IMR-90 (cell line): ENCODE data around the gene GRIA4. TPM values are rescaled to one million over a fixed set of nuclear protein-coding genes. Genes with fewer than 3 reads are reported as not detected.

Experiments
- ATAC-seq: fragments of 200-7000 bp; cut with Tn5 transposase; 2 replicates; pipeline ENCODE4 v1.9.1; 2020; ENCODE audit warnings: low read depth, mild to moderate bottlenecking, moderate library complexity
- BruUV-seq: library from RNA; stranded (reverse); fragments of 400-500 nt; replicated peaks from 2 replicates; lab custom pipeline; 2021; lab: Mats Ljungman, UMichigan
- CTCF ChIA-PET: fragments of 300-600 bp; formaldehyde crosslinking; extraction: SDS; loops from one replicate; lab custom pipeline; 2021; ENCODE audit warnings: antibody characterized with exemption; lab: Yijun Ruan, JAX
- POLR2A ChIA-PET: fragments of 300-600 bp; sonication (Branson Sonifier 250); formaldehyde crosslinking; loops from one replicate; lab custom pipeline; 2022; ENCODE audit warnings: antibody characterized with exemption; ENCODE audit not compliant: unreplicated experiment; lab: Charles Lee
- DNase-seq: peaks from one replicate; pipeline ENCODE4 v3.0.0; 2013
- H2AFZ ChIP-seq: replicated peaks from 2 replicates; pipeline ENCODE3; 2013; ENCODE audit warnings: low read length, mild to moderate bottlenecking; ENCODE audit not compliant: poor library complexity
- H2AK5ac ChIP-seq: 2 replicates; pipeline ENCODE4 v1.6.1; 2013; ENCODE audit warnings: low read depth, low read length, inconsistent platforms
- H2AK9ac ChIP-seq: replicated peaks from 2 replicates; pipeline ENCODE3; 2013; ENCODE audit warnings: mild to moderate bottlenecking, low read depth, low read length, moderate library complexity; ENCODE audit not compliant: poor library complexity
- H2BK120ac ChIP-seq: 2 replicates; pipeline ENCODE4 v1.6.1; 2013; ENCODE audit warnings: low read depth, low read length, inconsistent platforms
- H2BK15ac ChIP-seq: 3 replicates; pipeline ENCODE4 v1.6.1; 2013; ENCODE audit warnings: low read depth, low read length, inconsistent platforms
- H2BK20ac ChIP-seq: 2 replicates; pipeline ENCODE4 v1.6.1; 2013; ENCODE audit warnings: low read depth, mild to moderate bottlenecking, inconsistent platforms, low read length, moderate library complexity
- H2BK5ac ChIP-seq: 2 replicates; pipeline ENCODE4 v1.6.1; 2013; ENCODE audit warnings: mild to moderate bottlenecking, low read depth, low read length, inconsistent platforms; ENCODE audit not compliant: poor library complexity, severe bottlenecking
- H3K14ac ChIP-seq: replicated peaks from 2 replicates; pipeline ENCODE4 v1.6.1; 2013; ENCODE audit warnings: low read depth, low read length, inconsistent platforms
- H3K18ac ChIP-seq: 2 replicates; pipeline ENCODE4 v1.6.1; 2013; ENCODE audit warnings: low read depth, low read length, control low read depth
- H3K23ac ChIP-seq: 2 replicates; pipeline ENCODE4 v1.6.1; 2013; ENCODE audit warnings: low read depth, low read length, inconsistent platforms
- H3K27ac ChIP-seq: 2 replicates; pipeline ENCODE4 v1.5.1; 2013; ENCODE audit warnings: mild to moderate bottlenecking, control low read depth, low read length; ENCODE audit not compliant: insufficient read depth
- H3K27me3 ChIP-seq: 2 replicates; pipeline ENCODE4 v1.6.1; 2013; ENCODE audit warnings: low read length; ENCODE audit not compliant: control insufficient read depth, insufficient read depth
- H3K36me3 ChIP-seq: 2 replicates; pipeline ENCODE4 v1.6.1; 2013; ENCODE audit warnings: low read length, mixed read lengths; ENCODE audit not compliant: control insufficient read depth, insufficient read depth
- H3K4ac ChIP-seq: 2 replicates; pipeline ENCODE4 v1.6.1; 2013; ENCODE audit warnings: low read depth, low read length, inconsistent platforms
- H3K4me1 ChIP-seq: 2 replicates; pipeline ENCODE4 v1.6.1; 2013; ENCODE audit warnings: low read length, mixed read lengths; ENCODE audit not compliant: control insufficient read depth, insufficient read depth
- H3K4me2 ChIP-seq: 2 replicates; pipeline ENCODE4 v1.6.1; 2013; ENCODE audit warnings: low read depth, mild to moderate bottlenecking, control low read depth, low read length, moderate library complexity
- H3K4me3 ChIP-seq: 2 replicates; pipeline ENCODE4 v1.5.1; 2013; ENCODE audit warnings: low read depth, mild to moderate bottlenecking, control low read depth, low read length, moderate library complexity; ENCODE audit not compliant: insufficient read depth
- H3K56ac ChIP-seq: 2 replicates; pipeline ENCODE4 v1.6.1; 2013; ENCODE audit warnings: low read length, inconsistent platforms; ENCODE audit not compliant: insufficient read depth; ENCODE audit errors: extremely low read depth
- H3K79me1 ChIP-seq, 2 experiments: 2 replicates each; pipeline ENCODE4 v1.6.1; 2013; ENCODE audit warnings: low read length in 2 of 2, inconsistent platforms in 1 of 2, low read depth in 1 of 2
- H3K9ac ChIP-seq: 2 replicates; pipeline ENCODE4 v1.6.1; 2013; ENCODE audit warnings: low read depth, low read length, control low read depth
- H3K9me1 ChIP-seq: 2 replicates; pipeline ENCODE4 v1.6.1; 2013; ENCODE audit warnings: low read length, inconsistent platforms; ENCODE audit not compliant: insufficient read depth
- H3K9me3 ChIP-seq: 2 replicates; pipeline ENCODE4 v1.6.1; 2013; ENCODE audit warnings: low read length; ENCODE audit not compliant: control insufficient read depth, insufficient read depth
- H4K20me1 ChIP-seq: 2 replicates; pipeline ENCODE4 v1.6.1; 2013; ENCODE audit warnings: low read length, inconsistent platforms; ENCODE audit not compliant: insufficient read depth
- H4K5ac ChIP-seq: 2 replicates; pipeline ENCODE4 v1.6.1; 2013; ENCODE audit warnings: mild to moderate bottlenecking, low read depth, low read length, control low read depth
- H4K8ac ChIP-seq, 2 experiments: 2 replicates each; pipeline ENCODE4 v1.6.1; 2013; ENCODE audit warnings: low read depth in 2 of 2, low read length in 2 of 2, control low read depth in 1 of 2, inconsistent platforms in 1 of 2
- H4K91ac ChIP-seq: 2 replicates; pipeline ENCODE4 v1.6.1; 2013; ENCODE audit warnings: low read depth, low read length, inconsistent platforms; ENCODE audit not compliant: insufficient read depth
- BHLHE40 ChIP-seq: fragments of 150-350 bp; IDR thresholded peaks from 2 replicates; pipeline ENCODE4 v1.6.1; 2016; ENCODE audit warnings: mild to moderate bottlenecking, low read depth, low read length
- CHD1 ChIP-seq: IDR thresholded peaks from 2 replicates; pipeline ENCODE4 v1.6.1; 2012; ENCODE audit warnings: low read depth, low read length, improper control_type of control experiment
- FOS ChIP-seq: fragments of 150-350 bp; IDR thresholded peaks from 2 replicates; pipeline ENCODE4 v1.6.1; 2016; ENCODE audit warnings: low read depth, low read length
- MXI1 ChIP-seq: IDR thresholded peaks from 2 replicates; pipeline ENCODE4 v1.6.1; 2012; ENCODE audit warnings: low read depth, mild to moderate bottlenecking, low read length, moderate library complexity, borderline replicate concordance
- NFE2L2 ChIP-seq: fragments of 150-350 bp; IDR thresholded peaks from 2 replicates; pipeline ENCODE4 v1.6.1; 2016; ENCODE audit warnings: low read depth, mild to moderate bottlenecking, low read length
- POLR2A ChIP-seq: IDR thresholded peaks from 2 replicates; pipeline ENCODE4 v1.6.1; 2012; ENCODE audit warnings: mild to moderate bottlenecking, low read depth, low read length
- RCOR1 ChIP-seq: IDR thresholded peaks from 2 replicates; pipeline ENCODE4 v1.6.1; 2012; ENCODE audit warnings: mild to moderate bottlenecking, low read length, improper control_type of control experiment; ENCODE audit not compliant: insufficient replicate concordance
- SMC3 ChIP-seq: fragments of 150-350 bp; IDR thresholded peaks from 2 replicates; pipeline ENCODE4 v1.6.1; 2016; ENCODE audit warnings: low read depth, mild to moderate bottlenecking, antibody characterized with exemption, low read length, moderate library complexity
- USF2 ChIP-seq: fragments of 150-350 bp; IDR thresholded peaks from 2 replicates; pipeline ENCODE4 v1.6.1; 2017; ENCODE audit warnings: mild to moderate bottlenecking, antibody characterized with exemption, low read length, low read depth
- WGBS, 2 experiments: methylation state at CpG; one replicate each; pipeline versions ENCODE4 v1.1.5 to v1.1.7; 2013; ENCODE audit warnings: missing lambda C conversion rate in 2 of 2; ENCODE audit not compliant: insufficient read length in 1 of 2; ENCODE audit errors: extremely low coverage in 2 of 2; 5-methylcytosine and 5-hydroxymethylcytosine counted together
- dilution Hi-C: fragments of 300-500 bp; cut with HindIII; formaldehyde crosslinking; loops from one replicate; pipeline ENCODE4 v1.14.3; 2018; ENCODE audit warnings: low sequenced_read_pairs; ENCODE audit not compliant: unreplicated experiment
- in situ Hi-C: fragments of 300-500 bp; cut with MboI; formaldehyde crosslinking; loops from 3 replicates; pipeline ENCODE4 v1.14.3; 2019; ENCODE audit warnings: low sequenced_read_pairs, inconsistent platforms, mixed read lengths
- intact Hi-C: fragments of 100-400 bp; cut with micrococcal nuclease; formaldehyde crosslinking; loops from 2 replicates; pipeline ENCODE4 v1.10.0; 2022
- polyA plus RNA-seq, 3 experiments: library from polyadenylated mRNA; depleted of rRNA; stranded (reverse); fragments of >200 nt; gene quantifications; 2 replicates each; pipeline ENCODE4 v1.2.3, GENCODE V29; 2012; ENCODE audit warnings: low replicate concordance in 1 of 3
- total RNA-seq: library from RNA; depleted of rRNA; stranded (reverse); fragments of >200 nt; gene quantifications from 2 replicates; pipeline ENCODE4 v1.2.3, GENCODE V29; 2012

The GRIA4 gene
- total and polyA plus RNA-seq, 2 of the 4 experiments (the other 2 are of a cell fraction), result 0.36 to 1.0 TPM

- no peak overlapping the region for H4K8ac ChIP-seq
- intact Hi-C loops, result no loop called here
- dilution Hi-C loops, result no loop called here
Observed at GRCh38 chr11:105774899-105775298, 165.0 kb downstream of the GRIA4 start.

More at GRCh38 chr11:105774899-105775298, 165.0 kb downstream of the GRIA4 start:
- Histone ChIP-seq H3K23ac (no peak overlapping the region), H3K4ac (no peak overlapping the region), H2BK120ac (no peak overlapping the region), H2AK5ac (no peak overlapping the region), H3K36me3 (no peaks in the 10 kb centered on the region), H2AK9ac (no peak overlapping the region), H3K9me1 (0 out of 2 replicates have a peak, but pooled peaks cover 3% of the 10 kb centered on the region), H3K27me3 (no peaks in the 10 kb centered on the region), H2BK5ac (no peak overlapping the region), H3K4me1 (no peaks in the 10 kb centered on the region), H4K5ac (no peak overlapping the region), H3K79me1 (no peaks in the 10 kb centered on the region), H3K18ac (no peak overlapping the region), H3K4me2 (no peak overlapping the region), H3K9ac (no peak overlapping the region), H2BK15ac (no peak overlapping the region), H4K91ac (no peak overlapping the region), H4K20me1 (no peaks in the 10 kb centered on the region), H2BK20ac (no peak overlapping the region), H3K9me3 (no peaks in the 10 kb centered on the region), H3K14ac (no peak overlapping the region), H3K56ac (no peak overlapping the region), H3K4me3 (no peak overlapping the region), H3K27ac (no peak overlapping the region), H2AFZ (no peak overlapping the region)
- 82% methylated on average over 2 of the region's 4 CpGs; no CpG with 5 or more reads in 1 of the 2 experiments for WGBS, 2 experiments
- DNase-seq (no peak), ATAC-seq (no peak)
- in situ Hi-C loops, result no loop called here
- CTCF ChIA-PET, result no interaction called here
- no TSS peak for BruUV-seq
- TF ChIP-seq POLR2A (no peak), MXI1 (no peak), USF2 (no peak), FOS (no peak), SMC3 (no peak), CHD1 (no peak), NFE2L2 (no peak), RCOR1 (no peak), BHLHE40 (no peak)
- POLR2A ChIA-PET, result no interaction called here
